SK-N-MC (cell line): ENCODE measurements around the gene SPIRE1.

ENCODE experiments used
- FOXP2 ChIP-seq: optimal IDR thresholded peaks from 2 replicates; pipeline ENCODE3; 2011; ENCODE audit warnings: mild to moderate bottlenecking, moderate library complexity; ENCODE audit not compliant: insufficient read depth; ENCODE audit errors: extremely low read length, control extremely low read depth
- POLR2AphosphoS5 ChIP-seq: IDR thresholded peaks from 2 replicates; pipeline ENCODE4 v1.6.1; 2012; ENCODE audit warnings: mild to moderate bottlenecking, low read depth, low read length, borderline replicate concordance

GRCh38 chr18:12455496-12455895 lies 202.4 kb downstream of the SPIRE1 start:
- no peak for TF ChIP-seq POLR2AphosphoS5
- no peak for TF ChIP-seq FOXP2
